Superior temporal gyrus (tissue), 1 donor: Measurements from ENCODE around the gene EMP3.
"Not testable (repeated sequence)": the region's sequence is repeated elsewhere in the genome, so short reads cannot be mapped to it uniquely, and the experiment has no call there.

Experiments
- DNase-seq: peaks from one replicate; pipeline ENCODE4 v3.0.0-alpha.2; 2016; ENCODE audit errors: extremely low spot score

Gene EMP3

DNA sequence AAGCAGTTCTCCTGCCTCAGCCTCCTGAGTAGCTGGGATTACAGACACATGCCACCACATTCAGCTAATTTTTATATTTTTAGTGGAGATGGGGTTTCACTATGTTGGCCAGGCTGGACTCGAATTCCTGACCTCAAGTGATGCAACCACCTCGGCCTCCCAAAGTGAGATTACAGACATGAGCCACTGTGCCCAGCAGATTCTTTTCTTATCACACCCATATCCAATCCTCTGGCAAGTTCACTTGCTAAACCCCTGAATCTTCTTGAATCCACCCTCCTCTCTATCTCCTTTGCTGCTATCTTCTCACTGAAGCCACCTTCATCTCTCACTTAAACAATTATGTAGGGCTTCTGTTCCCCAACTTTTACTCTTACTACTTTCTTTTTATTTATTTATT is 20.8 kb downstream of the EMP3 start:
- no peak for DNase-seq

DNA sequence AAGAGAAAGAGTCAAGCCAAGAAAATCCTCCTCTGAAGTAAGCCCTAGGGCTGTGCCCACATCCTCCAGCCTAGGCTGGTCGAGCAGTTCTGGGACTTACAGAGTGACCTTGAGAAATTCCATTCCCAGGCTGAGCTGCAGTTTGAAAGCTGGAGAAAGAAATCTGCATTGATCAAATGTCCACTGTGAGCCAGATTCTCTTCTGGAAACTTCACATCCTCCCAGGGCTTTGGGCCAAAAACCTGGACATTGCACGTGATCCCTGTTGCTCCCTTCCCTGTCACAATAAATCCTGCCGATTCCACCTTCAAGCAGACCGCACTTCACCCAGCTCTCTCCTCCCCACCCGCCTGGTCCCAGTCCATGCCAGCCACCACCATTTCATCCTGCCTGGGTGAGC is 22.7 kb downstream of the EMP3 start:
- no peak for DNase-seq

DNA sequence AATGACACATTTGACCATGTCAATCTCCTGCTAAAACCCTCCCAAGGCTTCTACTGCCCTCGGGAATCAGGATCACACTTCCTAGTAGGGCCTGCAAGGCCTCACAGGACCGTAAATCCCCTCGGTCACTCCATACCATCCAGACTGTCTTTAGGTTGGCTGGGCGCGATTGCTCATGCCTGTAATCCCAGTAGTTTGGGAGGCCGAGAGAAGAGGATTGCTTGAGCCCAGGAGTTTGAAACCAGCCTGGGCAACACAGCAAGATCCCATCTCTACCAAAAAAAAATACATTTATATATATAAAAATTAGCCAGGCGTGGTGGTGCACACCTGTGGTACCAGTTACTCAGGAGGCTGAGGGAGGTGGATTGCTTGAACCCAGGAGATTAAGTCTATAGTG is 23.4 kb downstream of the EMP3 start:
- DNase-seq: no peak

DNA sequence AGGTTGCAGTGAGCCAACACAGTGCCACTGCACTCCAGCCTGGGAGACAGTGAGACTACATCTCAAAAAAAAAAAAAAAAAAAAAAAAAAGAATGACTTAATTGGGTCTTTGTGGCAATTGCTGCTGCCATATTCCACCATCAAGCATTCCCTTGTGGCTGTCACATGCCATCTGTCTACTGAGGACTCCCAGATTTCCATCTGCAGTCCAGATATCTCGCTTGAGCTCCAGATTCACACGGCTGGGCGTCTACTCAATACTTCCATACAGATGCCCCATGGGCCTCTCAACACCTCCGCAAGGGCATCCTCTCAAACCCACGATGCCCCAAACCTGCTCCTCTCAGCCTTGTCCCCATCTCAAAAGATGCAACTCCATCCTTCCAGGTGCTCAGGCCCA is 25.5 kb downstream of the EMP3 start:
- DNase-seq: no peak

DNA sequence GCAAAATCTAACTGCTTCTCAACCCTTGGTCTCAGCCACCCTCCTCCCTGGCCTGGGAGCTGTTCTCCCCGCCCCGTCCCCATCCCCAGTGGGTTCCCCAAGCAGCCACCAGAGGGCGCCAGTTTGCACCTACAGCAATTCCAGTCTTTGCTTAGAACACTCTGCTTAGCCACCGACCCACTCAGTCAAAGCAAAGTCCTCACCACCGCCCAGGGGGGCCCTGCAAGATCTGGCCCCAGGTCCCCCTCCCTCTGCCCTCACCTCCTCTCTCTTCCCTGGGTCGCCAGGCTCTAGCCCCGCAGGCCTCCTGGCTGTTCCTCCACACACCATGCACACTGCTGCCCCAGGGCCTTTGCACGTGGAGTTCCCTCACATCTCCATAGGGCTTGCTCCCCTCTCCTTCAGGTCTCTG is 26.0 kb downstream of the EMP3 start:
- peak; percentile 19 for DNase-seq

DNA sequence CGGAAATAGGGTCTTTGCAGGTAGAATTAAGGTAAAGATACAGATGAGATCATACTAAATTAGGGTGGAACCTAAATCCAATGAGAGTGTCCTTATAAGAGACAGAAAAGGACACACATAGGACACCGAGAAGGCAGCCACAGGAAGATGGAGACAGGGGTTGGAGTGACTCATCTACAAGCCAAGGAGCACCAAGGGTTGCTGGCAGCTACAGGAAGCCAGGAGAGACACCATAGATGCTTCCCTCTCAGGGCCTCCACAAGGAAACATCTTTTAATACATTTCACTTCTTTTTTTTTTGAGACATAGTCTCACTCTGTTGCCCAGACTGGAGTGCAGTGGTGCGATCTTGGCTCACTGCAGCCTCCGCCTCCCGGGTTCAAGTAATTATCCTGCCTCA is 28.3 kb downstream of the EMP3 start:
- DNase-seq: no peak

DNA sequence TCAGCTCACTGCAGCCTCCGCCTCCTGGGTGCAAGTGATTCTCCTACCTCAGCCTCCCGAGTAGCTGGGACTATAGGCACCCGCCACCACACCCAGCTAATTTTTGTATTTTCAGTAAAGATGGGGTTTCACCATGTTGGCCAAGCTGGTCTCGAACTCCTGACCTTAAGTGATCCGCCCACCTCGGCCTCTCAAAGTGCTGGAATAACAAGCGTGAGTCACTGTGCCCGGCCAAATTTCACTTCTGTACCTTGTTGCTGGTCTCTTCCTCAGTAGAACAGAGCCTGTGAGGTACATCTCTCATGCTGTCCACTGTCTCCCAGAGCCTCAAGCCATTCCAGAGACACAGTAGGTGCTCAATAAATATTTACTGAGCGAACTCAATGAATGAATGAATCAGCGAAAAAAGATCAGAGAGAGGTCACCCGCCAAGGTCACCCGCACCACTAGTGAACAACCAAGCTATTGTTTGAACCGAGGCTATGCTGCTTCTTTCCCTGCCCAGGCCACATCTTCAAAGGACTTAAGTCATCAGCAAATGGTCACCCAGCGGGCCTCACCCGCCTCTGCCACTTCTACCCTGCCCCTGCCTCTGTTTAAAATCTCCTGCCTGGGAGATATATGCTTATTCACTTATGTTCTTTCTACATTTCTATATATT is 29.1 kb downstream of the EMP3 start:
- DNase-seq: no peak

DNA sequence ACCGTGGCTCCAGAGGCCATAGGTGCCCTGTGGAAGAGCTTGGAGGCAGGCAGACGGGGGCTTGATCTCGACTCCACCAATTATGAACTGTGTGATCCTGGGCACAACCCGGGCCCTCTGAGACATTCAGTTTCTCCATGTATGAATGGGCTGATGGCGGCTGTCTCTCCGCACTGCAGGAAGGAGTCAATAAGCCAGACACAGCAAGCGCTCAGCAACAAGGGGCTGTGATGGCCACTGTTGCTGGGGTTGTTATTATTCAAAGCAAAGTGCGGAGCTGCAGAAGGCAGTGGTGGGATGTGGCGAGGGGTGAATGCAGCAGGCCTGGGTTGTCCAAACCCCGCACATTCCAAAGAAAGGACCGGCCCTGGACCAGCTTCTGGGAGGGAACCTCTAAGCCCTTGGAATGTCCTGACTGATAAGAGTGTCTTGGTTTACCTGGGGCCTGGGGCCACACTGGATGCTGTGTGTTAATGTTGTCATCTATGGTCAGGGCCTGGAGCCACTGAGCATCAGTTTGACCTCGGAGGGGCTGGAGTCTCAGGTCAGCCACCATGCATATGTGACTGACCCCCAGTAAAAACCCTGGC is 30.1 kb downstream of the EMP3 start:
- no peak for DNase-seq

DNA sequence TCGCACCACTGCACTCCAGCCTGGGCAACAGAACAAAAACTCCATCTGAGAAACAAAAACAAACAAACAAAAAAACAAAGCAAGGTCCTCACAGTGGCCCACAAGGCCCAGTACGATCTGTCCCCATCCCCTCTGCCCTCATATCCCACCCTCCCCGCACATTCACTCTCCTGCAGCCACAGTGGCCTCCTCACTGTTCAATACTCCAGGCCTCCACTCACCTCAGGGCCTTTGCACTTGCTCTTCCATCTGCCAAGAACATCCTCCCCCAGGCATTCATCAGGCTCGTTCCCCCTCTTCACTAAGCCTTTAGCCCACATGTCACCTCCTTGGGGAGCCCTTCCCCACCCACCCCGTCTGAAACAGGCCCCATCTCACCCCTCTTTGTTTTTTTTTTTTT is 33.8 kb downstream of the EMP3 start:
- DNase-seq: no peak

DNA sequence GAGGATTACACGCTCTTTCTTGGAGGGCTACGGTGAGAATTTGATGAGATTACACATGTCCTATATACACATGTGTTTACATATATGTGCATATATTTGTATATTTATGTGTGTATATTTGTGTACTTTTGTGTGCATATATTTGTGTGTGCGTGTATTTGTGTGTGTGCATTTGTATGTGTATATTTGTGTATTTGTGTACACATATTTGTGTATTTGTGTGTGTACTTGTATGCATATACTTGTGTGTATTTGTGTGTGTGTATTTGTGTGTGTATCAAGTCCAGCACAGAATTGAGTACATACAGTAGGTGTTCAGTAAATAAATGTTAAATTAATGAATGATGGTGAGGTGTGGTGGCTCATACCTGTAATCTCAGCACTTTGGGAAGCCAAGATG is 36.6 kb downstream of the EMP3 start:
- DNase-seq: no peak

DNA sequence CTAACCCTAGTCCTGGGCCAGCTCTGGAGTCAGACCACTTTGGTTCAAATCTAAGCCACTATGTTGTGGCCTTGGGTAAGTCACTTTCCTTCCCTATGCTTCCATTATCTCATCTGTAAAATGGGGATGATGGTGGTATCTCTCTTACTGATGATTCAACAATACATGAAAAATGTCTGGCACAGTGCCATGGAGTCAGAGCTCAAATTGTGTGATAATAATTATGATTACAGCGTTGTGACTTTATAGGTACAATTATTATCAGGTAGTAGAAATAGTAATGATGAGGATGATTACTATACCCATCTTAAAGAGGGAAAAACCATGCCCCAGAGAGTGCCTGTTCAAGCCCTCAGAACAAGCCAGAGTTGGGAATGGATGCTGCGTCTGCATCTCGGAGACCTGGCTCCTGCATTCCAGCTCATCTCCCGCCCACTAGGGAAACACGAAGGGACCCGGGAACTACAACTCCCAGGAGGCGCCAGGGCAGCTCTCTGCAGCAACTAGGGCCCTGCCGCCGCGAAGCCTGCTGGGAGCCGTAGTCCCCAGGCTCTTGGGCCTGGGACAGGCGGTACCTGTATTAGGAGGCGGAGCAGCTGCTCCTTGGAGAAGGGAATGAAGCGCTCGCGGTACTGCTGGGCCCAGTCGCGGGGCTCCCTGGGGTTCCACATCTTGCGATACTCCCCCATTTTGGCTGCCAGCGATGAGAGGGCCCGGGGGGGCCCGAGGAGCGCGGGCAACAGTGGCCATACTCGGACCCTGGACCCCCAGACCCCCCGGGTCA is 37.6 kb downstream of the EMP3 start:
- DNase-seq: peak; percentile 96

DNA sequence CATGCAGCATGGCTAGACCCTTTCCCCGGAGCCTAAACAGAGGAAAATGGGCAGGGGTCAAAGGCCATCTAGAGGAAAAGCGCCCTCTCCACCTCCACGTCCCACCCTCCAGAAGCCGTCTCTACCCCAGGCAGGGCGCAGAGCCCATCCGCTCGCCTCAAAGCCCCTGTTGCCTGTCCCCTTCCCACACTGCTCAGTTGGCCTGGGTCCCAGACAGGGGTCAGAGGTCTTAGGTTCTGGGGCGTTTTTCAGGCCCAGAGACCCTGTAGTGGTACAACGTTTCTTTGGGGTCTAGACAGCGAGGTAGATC is 38.1 kb downstream of the EMP3 start:
- DNase-seq: no peak

DNA sequence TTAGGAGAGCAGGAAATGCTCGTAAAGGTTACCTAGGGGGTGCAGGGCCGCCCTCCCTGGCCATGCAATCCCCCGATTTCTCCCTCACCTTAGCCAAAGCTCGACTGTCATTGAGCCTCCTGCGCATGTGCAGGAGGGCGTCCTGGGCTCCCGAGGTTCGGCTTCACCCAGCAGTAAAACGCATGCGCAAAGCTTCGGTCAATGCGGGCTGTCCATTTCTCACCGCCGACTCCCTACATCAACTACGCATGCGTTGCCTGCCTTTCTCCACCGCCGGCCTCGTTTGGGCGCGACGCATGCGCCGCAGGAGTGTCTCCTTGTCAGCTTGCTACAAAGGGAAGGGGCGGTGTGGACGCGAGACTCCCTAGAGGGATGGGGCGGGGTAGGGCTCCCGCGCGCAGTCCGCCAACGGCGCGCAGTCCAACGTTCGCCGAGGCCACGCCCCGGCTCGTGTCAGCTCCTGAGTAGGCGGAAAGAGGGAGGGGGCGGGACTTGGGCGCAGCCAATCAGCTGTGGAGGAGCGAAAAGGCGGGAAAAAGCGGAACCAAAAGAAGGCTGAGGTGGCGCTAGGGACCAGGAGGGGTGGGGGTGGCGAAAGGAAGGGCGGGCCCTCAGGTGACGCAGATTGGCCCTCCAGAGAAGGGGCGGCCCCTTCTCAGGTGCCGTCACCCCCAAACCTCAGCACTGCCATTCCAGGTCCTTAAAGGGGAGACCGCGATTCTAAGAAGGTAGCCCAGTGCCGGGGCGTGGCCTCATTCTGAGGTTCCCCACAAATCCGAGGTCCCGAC is 38.7 kb downstream of the EMP3 start, which contains the start of the genes SYNGR4 and TMEM143:
Gene SYNGR4 (plus strand): TSS at position 558 of the 788 bp plus-strand sequence. CDS start 1,476 bp downstream, outside the sequence.
Gene TMEM143 (minus strand): TSS at position 131 of the 788 bp plus-strand sequence. CDS start 20 bp downstream, at position 111.
- peak; percentile 100 for DNase-seq

DNA sequence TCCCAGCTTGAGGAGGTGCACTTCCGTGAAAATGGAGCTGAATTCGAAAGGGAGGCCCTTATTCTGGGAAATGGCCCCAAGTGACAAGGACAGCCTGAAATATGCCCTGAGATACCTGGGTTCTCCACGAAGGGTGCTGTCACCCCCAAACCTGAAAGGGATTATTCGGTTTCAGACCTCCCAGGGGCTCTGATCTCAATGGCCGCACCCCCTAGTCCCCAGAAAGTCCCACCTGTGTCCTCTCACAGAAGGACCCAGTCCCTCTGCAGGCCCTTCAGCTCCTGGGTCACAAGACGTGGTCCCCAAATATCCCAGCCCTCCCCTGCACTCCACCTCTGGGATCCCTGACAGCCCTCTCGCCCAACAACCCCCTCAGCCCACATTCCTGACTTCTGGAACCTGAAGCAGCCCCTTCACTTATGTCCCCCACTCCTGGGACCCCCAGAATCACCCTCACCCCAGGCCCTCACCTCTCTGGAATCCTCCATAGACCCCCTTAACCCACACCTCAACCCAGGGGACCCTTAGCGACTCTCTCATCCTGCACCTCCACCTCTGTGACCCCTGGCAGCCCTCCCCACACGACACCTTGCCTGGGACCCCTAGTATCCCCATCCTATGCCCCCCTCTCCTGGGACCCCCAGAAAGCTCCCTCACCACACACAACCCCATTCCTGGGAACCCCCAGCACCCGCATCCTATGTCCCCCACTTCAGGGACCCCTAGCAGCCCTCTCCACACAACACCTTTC is 39.4 kb downstream of the EMP3 start:
- no peak for DNase-seq

DNA sequence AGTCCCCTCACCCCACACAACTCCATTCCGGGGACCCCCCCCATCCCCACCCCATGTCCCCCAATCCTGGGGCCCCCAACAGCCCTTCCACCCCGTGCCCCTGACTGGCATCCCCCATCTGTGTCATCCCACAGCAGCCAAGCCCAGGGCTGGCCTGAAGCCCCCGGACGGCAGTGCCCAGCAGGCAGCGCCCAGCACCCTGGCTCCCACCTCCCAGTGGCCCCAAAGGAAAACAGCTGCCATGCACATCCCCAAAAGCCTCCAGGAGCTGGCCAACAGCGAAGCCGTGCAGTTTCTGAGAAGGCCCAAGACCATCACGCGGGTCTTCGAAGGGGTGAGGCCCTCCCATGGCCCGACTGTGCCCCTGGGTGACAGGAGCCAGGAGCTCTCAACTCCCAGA is 40.2 kb downstream of the EMP3 start:
- DNase-seq: no peak

DNA sequence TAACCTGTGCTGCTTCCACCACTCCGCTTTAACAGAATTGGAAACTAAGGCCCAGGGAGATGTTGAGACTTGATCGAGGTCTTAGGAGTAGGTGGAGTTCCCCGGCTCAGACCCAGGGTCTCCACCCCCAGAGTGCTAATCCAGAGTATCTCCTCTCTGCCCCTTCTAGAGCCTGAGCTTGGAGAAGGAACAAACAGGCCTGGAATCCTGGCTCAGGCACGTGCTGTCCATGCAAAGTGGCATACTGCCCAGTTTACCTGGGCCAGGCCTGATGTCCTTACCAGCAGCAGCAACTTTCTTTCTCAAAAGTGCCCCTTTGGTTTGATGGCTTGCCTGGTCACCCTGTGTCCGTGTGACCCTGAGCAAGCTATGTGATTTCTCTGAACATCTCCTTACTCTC is 42.5 kb downstream of the EMP3 start:
- DNase-seq: no peak

DNA sequence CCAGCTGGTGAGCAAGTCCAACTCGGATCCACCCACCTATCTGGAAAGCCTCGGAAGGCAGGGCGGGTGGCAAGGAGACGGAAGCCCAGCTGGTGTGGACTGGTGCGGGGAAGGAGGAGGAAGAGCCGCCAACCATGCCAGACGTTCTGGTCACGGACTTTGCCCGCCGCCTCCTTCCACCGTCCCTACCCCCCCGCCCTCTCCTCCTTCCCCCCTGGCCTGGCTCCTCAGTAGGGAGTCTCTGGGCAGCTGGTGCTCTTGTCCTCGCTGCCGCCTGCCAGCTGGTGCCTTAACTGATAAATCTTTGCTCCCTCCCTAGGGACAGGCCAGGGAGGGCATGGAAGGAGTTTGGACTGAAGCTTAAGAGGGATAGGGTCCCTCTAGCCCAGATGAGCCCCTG is 43.6 kb downstream of the EMP3 start:
- DNase-seq: no peak

DNA sequence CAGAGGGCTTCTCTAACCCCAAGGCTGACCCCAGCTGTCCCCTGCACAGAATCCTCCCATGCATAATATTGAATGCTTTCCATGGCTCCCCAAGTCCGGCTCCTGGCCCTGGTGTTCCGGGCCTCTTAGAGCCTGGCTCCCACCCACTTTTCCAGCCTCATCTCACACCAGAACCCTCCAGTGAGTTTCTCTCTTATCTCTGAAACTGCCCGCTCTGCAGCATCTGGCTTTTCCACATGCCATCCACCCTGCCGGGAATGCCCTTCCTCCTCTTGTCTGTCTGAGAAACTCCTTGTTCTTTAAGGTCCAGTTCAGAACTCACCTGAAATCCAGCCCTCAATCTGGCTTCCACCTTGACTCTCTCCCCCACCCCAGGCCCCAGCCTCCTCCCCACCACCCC is 45.6 kb downstream of the EMP3 start:
- no peak for DNase-seq

DNA sequence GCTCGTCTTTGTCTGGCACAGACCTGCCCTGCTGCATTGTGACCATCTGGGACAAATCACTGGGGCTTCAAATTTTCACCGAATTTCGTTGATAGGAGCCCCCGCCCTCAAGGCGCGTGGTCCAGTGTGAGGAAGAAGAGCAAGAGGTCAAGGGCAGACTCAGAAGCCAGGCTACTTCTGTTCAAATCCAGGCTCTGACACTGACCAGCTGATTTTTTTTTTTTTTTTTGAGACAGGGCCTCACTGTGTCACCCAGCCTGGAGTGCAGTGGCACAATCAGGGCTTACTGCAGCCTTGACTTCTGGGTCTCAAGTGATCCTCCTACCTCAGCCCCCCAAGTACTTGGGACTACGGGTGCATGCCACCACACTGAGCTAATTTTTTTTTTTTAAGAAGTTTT is 46.0 kb downstream of the EMP3 start:
- DNase-seq: no peak

DNA sequence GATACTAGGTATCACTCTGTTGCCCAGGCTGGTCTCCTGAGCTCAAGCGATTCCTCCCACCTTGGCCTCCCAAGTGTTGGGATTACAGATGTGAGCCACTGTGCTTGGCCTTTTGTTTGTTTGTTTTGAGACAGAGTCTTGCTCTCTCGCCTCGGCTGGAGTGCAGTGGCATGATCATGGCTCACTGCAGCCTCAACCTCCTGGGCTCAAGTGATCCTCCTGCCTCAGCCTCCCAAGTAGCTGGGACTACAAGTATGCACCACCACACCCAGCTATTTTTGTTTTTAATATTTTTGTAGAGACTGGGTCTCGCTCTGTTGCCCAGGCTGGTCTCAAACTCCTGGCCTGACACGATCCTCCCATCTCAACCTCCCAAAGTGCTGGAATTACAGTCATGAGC is 46.4 kb downstream of the EMP3 start:
- not testable (repeated sequence) for DNase-seq

DNA sequence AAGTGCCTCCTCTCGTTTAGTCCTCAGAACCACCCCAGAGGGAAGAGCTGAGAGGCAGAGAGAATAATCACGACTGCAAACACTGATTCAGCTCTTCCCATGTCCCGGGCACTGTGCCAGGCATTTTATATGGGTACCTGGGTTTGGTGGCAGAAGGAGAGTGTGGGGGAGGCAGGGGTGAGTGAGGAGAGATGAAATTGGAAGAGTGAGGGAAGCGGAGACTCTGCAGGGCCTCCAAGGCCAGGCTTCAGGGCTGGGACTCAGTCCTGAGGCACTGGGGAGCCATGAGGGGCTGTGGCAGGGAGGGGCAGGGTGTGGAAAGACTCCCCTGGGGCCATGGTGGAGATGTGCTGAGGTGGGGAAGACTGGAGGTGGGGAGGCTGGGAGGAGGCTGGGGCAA is 47.6 kb downstream of the EMP3 start:
- peak; percentile 21 for DNase-seq

DNA sequence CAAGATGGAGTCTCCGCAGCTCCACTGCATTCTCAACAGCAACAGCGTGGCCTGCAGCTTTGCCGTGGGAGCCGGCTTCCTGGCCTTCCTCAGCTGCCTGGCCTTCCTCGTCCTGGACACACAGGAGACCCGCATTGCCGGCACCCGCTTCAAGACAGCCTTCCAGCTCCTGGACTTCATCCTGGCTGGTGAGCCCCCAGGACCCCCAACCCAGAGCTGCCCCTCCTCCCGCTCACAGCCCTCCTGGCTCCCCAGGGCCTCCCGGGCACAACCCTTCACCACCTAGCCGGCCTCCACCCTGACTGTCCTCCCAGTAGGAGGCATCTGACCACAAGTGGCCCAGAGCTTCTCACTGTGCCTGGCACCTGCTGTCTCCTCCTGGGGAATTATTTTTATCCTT is 48.2 kb downstream of the EMP3 start:
- DNase-seq: no peak
